ENCODE results near the gene INTS4.

INTS4 gene

DNA sequence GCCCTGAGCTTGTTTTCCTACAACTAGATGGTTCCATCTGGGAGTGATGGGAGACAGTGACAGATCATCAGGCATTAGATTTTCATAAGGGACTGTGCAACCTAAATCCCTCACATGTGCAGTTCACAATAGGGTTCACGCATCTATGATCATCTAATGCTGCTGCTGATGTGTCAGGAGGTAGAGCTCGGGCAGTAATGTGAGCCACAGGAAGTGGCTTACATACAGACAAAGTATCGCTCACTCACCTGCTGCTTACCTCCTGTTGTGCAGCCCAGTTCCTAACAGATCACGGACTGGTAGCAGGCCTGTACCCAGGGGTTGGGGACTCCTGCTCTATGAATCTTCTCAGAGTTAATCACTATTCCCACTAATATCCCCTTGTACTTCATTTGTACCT lies 161.2 kb downstream of the INTS4 start:
- H3K4me3 ChIP-seq (ENCODE audit: low read depth, low read length) = no peak overlapping the region
- TF ChIP-seq, protein P1, sequence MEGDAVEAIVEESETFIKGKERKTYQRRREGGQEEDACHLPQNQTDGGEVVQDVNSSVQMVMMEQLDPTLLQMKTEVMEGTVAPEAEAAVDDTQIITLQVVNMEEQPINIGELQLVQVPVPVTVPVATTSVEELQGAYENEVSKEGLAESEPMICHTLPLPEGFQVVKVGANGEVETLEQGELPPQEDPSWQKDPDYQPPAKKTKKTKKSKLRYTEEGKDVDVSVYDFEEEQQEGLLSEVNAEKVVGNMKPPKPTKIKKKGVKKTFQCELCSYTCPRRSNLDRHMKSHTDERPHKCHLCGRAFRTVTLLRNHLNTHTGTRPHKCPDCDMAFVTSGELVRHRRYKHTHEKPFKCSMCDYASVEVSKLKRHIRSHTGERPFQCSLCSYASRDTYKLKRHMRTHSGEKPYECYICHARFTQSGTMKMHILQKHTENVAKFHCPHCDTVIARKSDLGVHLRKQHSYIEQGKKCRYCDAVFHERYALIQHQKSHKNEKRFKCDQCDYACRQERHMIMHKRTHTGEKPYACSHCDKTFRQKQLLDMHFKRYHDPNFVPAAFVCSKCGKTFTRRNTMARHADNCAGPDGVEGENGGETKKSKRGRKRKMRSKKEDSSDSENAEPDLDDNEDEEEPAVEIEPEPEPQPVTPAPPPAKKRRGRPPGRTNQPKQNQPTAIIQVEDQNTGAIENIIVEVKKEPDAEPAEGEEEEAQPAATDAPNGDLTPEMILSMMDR (IDR thresholded peaks at IDR 0.05; ENCODE audit: low read depth, low read length) = no peak

DNA sequence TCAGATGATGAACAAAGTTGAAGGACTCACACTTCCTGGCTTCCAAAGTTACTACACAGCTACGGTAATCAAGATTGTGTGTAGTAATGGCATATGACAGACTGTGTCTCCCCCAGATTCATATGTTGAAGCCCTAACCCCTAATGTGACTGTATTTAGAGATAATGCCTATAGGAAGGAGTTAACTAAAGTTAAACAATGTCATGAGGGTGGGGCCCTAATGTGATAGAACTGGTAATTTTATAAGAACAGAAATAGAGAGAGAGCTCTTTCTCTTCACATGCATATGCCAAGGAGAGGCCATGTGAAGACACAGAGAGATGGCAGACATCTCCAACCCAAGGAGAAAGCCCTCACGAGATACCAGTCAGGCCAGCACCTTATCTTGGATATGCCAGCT lies 165.5 kb downstream of the INTS4 start:
- H3K4me3 ChIP-seq (ENCODE audit: low read depth, low read length) = no peak overlapping the region
- TF ChIP-seq, protein P1 (IDR thresholded peaks at IDR 0.05; ENCODE audit: low read depth, low read length) = no peak

All from WI38 (cell line).